T-helper 9 cell (primary cell): ENCODE results near the gene YWHAQ.

ENCODE experiments used
- DNase-seq: peaks from one replicate; pipeline ENCODE4 v3.0.0-alpha.2; 2020

The YWHAQ gene

DNA sequence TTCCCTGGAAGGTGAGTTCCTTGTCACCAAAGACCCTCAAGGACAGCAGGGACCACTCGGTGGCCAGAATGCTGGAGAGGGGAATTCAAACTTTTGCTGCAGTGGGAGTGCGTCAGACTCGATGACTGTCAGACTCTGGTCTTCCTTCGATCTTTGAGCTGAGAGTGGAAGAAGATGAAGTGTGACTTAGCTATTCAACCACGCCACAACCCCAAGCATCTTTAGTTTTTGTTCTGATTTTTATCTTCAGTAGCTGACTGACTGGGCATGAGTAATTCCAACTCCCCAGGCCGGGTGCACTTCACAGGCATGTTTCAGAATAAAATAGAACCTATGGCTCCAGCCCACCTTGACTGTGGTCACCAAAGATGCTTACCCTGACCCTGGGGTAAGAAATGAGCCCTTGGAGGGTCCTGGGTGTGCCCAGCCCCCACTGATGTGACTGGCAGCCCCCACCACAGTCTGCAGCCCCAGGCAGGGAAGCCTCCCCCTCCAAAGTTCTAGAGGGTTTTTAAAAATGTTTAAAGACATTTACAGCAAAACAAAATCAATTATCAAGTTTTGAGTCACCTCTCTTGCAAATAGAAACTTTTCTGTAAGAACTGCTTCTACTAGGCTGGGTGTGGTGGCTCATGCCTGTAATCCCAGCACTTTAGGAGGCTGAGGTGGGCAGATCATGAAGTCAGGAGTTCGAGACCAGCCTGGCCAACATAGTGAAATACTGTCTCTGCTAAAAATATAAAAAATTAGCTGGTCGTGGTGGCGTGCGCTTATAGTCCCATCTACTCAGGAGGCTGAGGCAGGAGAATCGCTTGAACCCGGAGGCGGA lies 24.9 kb upstream of the YWHAQ start:
- DNase-seq: no peak

DNA sequence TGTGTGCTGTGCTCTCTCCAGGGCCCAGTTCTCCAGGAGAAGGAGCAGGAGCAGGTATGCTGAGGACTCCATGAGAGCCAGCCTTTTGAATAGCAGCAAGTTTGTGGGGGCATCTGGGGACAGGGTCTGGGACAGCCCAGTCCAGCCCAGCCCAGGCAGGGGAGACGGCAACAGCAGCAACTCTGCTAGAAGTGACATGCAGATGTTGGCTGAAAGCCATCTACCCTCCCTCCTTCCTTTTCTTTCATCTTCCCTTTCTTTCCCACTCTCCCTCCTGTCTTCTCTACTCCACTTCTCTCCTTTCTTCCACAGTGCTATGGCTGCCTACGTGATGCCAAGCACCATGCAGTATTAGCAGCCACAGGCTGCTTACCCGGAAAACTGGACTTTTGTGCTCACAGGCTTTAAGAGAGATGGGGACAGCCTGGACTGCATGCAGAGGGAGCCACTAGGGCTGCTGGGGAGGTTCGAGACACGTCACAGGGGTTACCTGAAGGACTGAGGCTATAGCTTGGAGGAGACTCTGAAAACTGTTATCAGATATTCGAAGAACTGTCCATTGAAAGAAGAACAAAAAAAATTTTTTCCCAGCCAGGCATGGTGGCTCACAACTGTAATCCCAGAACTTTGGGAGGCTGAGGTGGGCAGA lies 23.8 kb upstream of the YWHAQ start:
- DNase-seq: no peak

DNA sequence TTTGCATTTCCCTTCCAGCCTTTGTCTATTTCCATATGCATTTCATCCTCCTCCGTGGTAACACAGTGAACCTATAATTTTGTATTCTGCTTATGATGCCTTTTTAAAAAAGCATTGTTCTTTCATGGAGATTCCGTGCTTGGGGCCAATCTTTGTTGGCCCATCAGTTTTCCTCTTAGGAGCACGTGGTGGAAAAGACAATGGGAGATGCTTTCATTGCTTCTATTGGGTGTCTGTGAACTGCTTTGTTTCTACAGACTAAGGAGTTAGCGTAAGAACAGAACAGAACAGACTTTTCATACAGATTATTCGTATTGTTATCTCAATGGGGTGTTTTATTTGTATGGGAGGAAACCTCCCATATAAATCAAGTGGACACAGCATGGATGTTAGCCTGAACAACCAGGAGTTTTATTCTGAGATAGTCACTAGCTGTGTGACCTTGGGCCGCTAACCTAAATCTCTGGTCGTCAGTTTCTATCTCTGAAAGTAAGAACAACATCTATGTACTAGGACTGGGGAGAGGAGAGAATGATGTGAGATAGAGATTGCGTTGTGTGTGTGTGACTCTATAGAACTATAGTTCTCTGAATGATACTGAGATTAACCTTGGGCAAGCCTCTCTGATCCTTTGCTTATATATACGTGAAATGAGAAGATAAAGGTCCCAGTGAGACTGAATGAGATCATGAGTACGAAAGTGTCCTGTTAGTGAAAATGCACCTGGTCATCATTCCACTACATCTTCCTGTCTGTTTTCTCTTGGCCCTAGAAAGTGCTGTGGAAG lies 22.9 kb upstream of the YWHAQ start:
- DNase-seq: no peak

DNA sequence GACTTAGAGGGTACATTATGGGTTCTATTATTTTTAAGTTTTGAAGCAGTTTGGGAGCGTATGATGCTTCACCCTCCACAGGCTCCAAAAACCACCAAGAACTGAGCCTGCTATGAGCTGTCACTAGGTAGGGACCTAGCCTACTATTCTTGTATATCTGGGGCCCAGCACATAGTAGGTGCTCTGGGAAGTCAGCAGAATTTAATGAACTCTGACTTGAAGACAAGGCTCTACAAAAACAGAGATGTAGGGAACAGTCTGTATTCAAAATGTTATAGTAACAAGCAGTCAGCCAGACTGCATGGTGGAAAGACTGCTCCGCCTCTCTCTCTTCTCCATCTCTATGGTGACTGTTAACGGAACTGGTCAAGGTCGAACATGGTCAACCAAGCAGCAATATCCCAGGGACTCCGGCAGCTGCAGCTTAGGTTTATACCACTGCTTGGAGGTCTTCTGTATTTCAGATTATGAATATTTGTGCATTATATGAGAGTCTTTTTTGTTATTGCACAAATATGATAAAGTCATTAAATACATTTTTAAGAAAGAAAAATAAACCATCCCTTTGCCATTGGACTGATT lies 22.2 kb upstream of the YWHAQ start:
- DNase-seq: no peak

DNA sequence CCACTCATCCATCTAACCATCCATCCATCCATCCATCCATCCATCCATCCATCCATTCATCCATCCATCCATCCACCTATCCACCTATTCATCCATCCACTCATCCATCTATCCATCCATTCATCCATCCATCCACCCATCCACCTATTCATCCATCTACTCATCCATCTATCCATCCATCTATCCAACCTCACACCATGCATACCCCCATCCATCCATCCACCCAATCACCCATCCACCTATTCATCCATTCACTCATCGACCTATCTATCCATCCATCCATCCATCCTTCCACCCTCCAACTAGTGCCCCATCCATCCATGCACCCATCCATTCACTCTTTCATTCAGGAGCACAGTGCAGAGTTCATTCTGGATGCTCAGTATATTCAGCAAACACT lies 21.5 kb upstream of the YWHAQ start:
- no peak for DNase-seq

DNA sequence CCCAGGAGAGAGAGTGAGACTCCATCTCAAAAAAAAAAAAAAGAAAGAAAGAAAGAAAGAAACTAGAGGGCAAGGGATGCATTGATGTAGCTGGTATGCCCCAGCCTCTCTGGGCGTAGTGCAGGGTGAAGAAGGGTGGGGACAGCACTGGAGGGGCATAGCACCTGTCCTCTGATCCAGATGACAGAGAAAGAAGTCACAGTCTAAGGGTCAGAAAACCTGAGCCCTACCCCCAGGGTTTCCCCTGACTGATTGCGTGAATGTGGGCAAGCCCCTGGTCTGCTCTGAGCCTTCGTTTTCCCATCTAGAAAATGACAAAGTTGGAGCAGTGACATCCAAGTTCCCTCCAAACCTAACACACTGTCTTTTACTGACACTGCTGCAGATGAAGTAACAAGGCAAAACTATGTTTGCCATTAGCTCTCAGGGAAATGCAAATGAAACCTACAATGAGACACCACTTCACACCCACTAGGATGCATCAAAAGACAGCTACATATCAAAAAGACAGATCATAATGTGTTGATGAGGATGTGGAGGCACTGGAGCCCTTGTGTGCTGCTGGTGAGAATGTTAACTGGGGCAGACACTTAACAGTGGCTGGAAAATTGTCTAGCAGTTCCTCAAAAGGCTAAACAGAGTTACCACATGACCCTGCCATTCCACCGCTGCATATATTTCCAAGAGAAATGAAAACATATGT lies 19.5 kb upstream of the YWHAQ start:
- no peak for DNase-seq

DNA sequence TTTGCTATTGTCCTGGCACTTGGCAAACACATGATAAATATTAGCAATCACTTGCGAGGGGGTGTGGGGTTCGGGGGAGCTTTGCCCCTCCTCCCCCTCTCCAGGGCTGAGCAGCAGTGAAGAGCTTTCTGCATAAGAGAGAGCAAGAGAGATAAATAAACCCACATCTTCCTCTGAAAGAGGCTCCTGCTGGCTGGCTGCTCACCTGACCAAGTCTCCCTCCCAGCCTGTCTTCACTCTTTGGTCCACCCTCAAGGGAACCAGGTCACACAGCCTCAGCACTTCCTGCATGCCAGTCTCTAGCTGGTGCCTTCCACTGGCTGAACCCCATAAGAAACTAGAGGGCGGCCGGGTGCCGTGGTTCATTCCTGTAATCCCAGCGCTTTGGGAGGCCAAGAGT lies 18.5 kb upstream of the YWHAQ start:
- DNase-seq: no peak

DNA sequence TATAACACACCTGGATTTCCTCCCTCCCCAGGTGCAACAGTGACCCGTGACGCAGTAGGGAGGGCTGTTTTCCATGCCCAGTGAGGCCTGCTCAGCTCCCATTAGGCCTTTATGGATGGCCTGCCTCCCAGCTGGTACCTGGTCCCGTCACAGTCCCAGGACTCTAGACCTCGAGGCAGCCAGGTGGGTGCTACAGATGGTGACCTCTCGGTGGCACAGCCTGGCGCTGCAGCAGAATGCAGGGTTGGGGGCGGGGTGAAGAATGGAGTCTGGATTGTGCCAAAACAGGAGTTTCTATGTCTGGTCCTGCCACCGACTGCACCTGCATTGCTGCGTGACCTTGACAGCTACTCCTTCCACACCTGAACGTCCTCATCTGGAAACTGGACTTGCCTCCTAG lies 18.0 kb upstream of the YWHAQ start:
- no peak for DNase-seq

DNA sequence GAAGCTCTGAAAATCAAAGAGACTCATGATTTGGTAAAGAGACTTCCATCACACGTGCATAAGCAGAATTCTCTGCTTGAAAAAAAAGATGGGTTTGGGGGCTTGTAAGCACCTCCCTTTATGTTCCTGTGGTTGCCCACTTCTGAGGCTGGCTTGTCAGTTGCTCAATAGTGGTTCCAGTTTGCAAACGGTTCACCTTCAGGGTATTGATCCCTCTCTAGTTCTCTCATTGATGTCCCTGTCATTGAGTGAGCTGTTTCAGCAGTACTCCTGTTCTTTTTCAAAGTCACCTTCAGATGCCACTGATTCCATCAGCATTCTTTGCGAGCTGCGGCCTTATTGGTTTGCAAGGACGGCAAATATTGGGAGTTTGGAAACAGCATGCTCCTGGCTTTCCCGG lies 17.1 kb upstream of the YWHAQ start:
- DNase-seq: no peak

DNA sequence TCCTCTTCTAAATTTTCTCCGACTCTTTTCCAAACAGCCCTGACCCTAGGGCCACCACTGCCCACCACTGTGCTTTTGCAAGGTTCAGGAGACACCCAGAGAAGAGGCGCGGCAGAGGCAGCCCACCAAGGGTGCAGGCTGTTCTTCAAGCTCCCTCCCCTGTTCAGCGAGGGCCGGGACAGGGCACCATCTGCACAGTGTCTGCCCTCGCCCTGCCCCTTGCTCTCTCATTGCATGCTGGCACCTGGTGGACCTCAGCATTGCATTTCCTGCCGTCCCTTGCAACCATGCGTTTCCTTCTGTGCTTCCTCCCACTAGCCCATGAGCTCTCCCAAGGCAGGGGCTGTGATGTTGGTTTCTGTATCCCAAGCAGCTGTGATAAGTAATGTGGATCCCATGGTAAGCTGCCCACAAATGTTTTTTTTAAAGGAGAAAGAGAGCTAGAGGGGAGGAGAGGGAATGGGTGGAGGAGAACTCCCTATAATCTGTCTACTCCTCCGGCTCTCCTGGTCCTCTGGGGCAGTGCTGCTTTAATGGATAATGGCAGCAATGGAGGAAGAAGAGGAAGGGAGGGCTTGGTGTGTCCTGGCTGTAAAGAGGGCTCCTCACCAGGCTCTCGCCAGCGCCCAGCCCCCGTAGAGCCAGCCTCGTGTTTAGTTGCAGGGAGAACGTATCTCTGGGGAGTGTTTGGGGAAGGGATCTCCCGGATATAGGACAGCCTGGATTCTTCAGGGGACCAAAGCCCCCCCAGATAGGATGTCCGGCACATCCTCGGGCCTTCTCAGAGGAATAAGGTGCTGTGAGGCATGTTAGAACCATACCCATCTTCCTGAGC lies 15.6 kb upstream of the YWHAQ start:
- no peak for DNase-seq

DNA sequence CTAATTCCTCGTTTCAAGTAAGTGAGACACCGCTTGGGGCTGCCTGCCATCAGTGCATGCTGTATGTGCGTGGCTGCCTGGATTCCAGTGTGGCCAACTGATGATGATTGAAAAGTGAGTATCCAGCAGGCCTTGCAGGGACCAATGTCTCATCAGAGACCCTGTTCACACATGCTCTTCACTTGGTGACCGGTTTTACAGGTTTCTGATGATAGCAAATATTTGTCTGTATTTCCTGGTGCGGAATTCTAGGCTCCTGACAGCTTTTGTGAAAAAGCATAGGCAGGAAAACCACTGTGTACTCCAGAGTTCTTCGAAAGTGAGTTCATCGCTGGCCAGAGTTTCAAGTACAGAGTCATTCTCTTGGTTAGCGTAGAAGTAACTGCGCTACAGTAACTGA lies 13.8 kb upstream of the YWHAQ start:
- no peak for DNase-seq

DNA sequence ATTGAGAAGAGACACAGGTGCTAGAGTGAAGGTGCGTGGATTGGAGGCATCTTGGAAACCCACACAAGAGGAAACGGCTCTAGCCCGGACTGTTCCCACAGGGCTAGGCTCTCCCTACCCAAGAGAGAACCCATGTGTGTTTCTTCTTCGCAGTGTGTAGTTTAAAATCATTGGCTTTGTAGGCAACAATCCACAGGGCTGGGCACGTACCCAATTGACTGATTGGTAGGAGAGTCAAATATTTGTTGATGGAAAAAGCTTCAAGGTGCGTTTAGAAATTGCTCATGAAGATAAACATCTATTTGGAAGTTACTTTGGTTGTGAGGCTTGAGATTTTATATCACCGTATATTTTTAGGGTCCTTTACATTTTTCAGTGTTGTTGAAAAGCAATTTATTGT lies 13.2 kb upstream of the YWHAQ start:
- DNase-seq: no peak

DNA sequence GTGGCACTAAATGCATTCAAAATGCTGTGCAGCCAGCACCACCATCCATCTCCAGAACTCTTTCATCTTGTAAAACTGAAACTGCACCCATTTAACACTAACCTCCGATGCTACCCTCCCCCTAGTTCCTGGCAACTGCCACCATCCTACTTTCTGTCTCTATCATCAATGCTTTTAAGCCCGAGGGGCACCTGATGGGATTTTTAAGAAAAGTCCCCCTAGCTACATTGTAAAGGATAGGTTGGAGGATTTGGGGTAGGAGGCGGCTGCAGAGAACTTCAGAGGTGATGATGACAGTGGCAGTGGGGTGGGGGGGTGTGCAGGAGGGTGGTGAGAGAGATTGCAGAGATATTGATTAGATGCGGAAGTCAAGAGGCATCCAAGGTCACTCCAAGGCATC lies 10.8 kb upstream of the YWHAQ start:
- DNase-seq: no peak

DNA sequence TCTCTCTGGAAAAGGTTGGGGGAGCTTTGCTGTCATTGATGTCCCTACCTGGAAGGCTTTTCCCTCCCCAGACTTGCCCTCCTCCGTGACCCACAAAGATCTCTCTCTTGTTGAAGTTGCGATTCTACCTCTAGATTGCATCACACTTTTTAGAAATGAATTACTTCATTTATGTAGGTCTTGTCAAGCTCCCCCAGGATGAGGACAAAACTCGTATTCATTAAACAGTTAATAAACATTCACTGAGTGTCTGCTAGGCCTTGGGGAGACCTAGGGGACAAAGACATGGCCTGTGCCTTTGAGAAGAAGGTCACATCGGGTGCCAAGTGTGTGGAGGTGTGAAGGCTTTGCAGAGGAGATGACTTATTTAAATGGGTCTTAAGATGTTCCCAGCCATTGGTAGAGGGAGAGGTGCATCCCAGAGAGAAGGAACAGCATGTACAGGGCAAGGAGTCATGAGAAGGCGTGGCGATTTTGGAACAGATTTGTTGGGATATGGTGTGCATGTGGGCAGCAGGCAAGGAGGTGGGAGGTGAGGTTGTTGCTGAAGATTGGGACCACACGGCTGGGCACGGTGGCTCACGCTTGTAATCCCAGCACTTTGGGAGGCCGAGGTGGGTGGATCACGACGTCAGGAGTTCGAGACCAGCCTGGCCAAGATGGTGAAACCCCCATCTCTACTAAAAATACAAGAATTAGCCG lies 9.8 kb upstream of the YWHAQ start:
- DNase-seq: no peak

DNA sequence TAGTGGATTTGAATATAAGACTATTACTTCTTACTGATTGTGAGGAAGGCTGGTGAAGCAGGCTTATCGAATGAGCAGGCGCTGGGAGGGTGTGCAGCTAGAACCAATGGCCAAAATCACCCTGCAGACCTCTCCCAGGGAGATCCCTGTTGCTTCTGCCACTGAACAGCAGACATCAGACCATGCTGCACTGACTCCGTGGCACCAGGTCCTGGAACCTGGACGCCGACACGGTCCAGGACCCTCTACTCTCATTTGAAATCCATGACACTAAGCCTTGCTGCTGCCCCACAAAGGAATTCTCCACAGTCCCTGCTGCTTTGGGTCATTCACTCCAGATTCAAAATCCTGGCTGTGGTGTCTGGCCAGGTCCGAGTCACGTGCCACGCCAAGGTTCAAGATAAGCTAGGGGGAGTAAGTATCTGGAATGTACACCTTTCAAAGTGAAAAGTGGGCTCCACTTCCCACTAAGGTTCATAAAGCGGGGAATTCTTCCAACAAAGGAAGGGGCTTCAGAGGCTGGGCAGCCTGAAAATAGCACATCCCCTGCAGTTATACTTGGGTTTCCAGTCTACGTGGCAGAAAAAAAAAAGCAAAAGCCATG lies 9.0 kb upstream of the YWHAQ start:
- no peak for DNase-seq

DNA sequence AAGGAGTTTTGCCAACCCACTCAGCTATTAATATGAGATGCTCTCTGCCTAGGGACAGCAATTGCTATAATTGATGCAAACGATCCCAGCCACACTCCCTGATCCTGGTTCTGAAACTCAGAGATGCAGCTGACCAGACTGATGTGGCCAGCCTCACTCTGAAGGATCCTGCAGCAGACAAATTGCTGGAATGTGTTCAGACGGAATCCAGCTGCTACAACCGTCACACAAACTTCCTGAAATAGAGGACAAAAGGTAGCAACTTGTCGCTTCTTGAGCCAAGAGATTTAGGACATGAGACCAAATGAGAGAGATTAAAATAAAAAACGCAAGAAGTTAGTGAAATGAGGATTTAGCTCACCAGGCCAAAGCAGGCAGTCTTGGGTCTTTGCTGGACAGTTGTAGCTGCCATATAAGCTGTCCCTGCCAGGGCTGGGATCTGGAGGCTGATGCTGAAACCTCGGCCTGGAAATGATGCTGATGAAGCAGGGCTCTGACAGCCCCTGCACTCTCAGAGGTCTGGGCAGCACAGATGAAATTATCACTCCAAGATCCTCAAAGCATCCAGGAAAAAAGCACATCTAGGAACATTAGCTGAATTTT lies 8.3 kb upstream of the YWHAQ start:
- no peak for DNase-seq

DNA sequence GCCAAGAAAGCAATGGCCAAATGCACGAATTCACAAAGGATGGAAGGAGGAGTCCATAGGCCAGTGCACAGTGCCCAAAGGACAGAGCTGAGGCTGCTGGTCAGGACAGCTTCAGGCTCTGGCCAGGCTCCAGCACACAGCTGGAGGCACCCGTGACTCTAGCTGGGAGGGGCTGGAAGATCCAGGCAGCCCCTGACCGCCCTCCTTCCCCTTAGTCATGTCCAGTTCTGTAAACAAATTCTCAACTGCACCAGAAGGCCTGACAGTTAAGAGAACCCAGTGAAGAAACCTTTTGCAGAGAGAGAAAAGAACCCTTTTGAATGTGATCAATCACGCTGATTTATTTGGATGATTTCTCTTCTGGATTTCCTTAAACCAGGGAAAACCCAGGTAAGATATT lies 7.7 kb upstream of the YWHAQ start:
- DNase-seq: no peak

DNA sequence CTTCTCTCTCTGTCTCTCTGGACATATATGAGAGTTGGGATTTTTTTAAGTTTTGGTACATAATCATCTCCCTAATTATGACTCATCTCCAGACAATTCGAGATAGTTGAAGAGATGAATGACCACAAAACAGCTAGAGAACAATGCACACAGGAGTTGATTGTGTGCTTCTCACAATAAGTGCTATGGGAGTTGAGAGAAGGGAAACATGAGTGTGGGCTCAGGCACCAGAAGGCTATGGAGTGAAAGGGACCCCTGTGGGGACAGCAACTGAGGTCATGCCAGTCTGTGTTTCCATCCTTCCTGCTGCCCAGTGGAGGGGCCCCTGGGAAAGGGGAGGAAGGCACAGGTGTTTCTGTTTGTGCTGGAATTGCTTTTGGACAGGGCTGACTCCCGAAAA lies 6.5 kb upstream of the YWHAQ start:
- no peak for DNase-seq

DNA sequence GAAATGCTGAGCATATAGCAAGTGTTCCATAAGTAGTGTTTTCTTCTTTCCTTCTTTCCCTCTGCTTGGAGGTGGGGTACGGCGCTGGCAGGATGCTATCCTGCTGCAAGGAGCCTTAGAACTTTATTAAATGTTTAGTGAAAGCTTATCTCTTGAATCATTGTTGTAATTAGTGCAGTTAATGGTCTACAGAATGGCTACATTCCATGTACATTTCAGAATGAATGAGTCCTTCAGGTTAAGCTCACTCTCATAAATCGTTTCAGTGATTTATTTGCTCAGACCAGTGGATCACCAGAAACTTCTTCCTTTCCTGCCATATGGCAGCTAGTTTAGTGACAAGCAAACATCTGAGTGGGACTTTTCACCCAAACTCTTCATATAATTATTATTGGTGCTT lies 3.3 kb upstream of the YWHAQ start:
- DNase-seq: no peak
